Measurements from ENCODE around the gene NOL9. TPM values are rescaled to one million over a fixed set of nuclear protein-coding genes. Genes with fewer than 3 reads are reported as not detected.
"Not testable (repeated sequence)": the region's sequence is repeated elsewhere in the genome, so short reads cannot be mapped to it uniquely, and the experiment has no call there.

Gene NOL9
- total and polyA plus RNA-seq, 9 of the 15 experiments (the other 6 are each of a cell fraction or from before 2014, with no cell fraction given) = 5.6 to 76.5 (median 47.3) TPM

DNA sequence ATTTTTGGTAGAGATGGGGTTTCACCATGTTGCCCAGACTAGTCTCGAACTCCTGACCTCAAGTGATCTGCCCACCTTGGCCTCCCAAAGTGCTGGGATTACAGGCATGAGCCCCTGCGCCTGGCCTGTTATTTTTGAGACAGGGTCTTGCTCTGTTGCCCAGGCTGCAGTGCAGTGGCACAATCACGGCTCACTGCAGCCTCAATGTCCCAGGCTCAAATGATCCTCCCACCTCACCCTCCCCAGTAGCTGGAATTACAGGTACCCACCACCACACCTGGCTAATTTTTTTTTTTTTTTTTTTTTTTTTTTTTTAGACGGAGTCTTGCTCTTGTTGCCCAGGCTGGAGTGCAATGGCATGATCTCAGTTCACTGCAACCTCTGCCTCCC lies 60.5 kb downstream of the NOL9 start:
- Histone ChIP-seq H3K4me1 (replicated peaks in 1 of 2; ENCODE audit: control insufficient read depth in 2 of 2, insufficient read depth in 2 of 2, low read length in 2 of 2) (peaks cover 4 to 48% of the 10 kb centered on the region in 2 experiments; a peak in 2 of 5 replicates), H3K27me3 (ENCODE audit: control insufficient read depth in 2 of 2, insufficient read depth in 2 of 2, low read length in 2 of 2) (peaks cover 29 to 69% of the 10 kb centered on the region in 2 experiments; a peak in 4 of 5 replicates), H4K20me1 (replicated peaks; ENCODE audit: control insufficient read depth, insufficient read depth, low read length) (peaks cover 35% of the 10 kb centered on the region)
- H3K36me3 ChIP-seq (ENCODE audit: control insufficient read depth, insufficient read depth, low read length); H3K9me3 ChIP-seq (replicated peaks; ENCODE audit: control insufficient read depth, insufficient read depth, low read depth, low read length); H3K4me2 ChIP-seq (ENCODE audit: insufficient read depth, low read length); DNase-seq (ENCODE audit: extremely low read depth in 1 of 4, low spot score in 3 of 4); FAIRE-seq; H2AFZ ChIP-seq (ENCODE audit: low read depth, low read length); H3K9me1 ChIP-seq (ENCODE audit: control insufficient read depth, insufficient read depth, low read length); CTCF ChIA-PET (ENCODE audit: low intra/inter-chr PET ratio); H3K27ac ChIP-seq (ENCODE audit: extremely low read depth, low read depth, low read length); H3K4me3 ChIP-seq; H3K9ac ChIP-seq (ENCODE audit: insufficient read depth in 1 of 2, low read depth in 2 of 2, low read length in 2 of 2); intact Hi-C loops (cut with micrococcal nuclease); H3K79me2 ChIP-seq (ENCODE audit: control insufficient read depth, insufficient read depth, low read length); ATAC-seq; BruUV-seq (replicated peaks): not testable (repeated sequence)
- TF ChIP-seq ZNF121 (CRISPR knock-in tag; conservative IDR thresholded peaks at IDR 0.05) = peak; percentile 72
- POLR2A ChIA-PET = interaction anchor here (0.6 to 1.0 kb wide), 2 partner anchors 9 to 71 kb away, joined by 3 to 4 read pairs; no protein-coding TSS in a partner anchor
- WGBS (ENCODE audit: insufficient coverage, low coverage, missing lambda C conversion rate) = 18% methylated on average over 4 of the region's 4 CpGs
- in situ Hi-C loops (cut with MboI) = loop anchor here (10.0 to 25.0 kb wide), 2 partner anchors 141 to 718 kb away; no protein-coding TSS in a partner anchor

DNA sequence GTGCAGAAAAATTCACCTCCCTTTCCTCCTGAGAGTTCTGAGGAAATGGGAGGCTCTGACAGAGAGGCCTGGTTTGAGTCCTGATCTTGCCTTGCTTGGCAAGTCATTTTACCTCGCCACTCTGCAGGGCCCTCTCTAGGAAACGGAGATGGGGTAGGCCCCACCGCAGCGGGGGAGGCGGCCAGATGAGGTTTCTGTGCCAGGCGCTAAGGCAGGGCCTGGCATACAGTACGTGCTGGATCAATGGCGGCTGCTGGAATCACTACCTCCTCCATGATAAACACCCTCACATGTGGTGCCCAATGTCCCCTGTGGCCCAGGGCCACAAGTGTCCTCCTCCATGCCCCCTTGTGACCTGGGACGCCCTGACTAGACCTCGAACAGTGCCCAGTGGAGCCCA lies 62.3 kb downstream of the NOL9 start:
- peaks cover 23 to 71% of the 10 kb centered on the region in 2 experiments; a peak in 4 of 5 replicates for H3K27me3 ChIP-seq (ENCODE audit: control insufficient read depth in 2 of 2, insufficient read depth in 2 of 2, low read length in 2 of 2)
- no peak overlapping the region for H3K4me3 ChIP-seq
- ATAC-seq (no peak), FAIRE-seq (no peak), DNase-seq (ENCODE audit: extremely low read depth in 1 of 4, low spot score in 3 of 4) (no peak)
- H3K9me1 ChIP-seq (ENCODE audit: control insufficient read depth, insufficient read depth, low read length) = peaks cover 4% of the 10 kb centered on the region
- POLR2A ChIA-PET = interaction anchor here (0.6 to 1.4 kb wide), 3 partner anchors 10 to 235 kb away, joined by 4 to 8 read pairs (median 4); no protein-coding TSS in a partner anchor
- no peaks in the 10 kb centered on the region for H3K36me3 ChIP-seq (ENCODE audit: control insufficient read depth, insufficient read depth, low read length)
- WGBS (ENCODE audit: insufficient coverage, low coverage, missing lambda C conversion rate) = 14% methylated on average over 10 of the region's 10 CpGs
- in situ Hi-C loops (cut with MboI) (loop anchor here (10.0 to 25.0 kb wide), 2 partner anchors 143 to 720 kb away; no protein-coding TSS in a partner anchor), intact Hi-C loops (cut with micrococcal nuclease) (no loop called here)
- BruUV-seq (replicated peaks) = no TSS peak
- peaks cover 32% of the 10 kb centered on the region for H4K20me1 ChIP-seq (replicated peaks; ENCODE audit: control insufficient read depth, insufficient read depth, low read length)
- no peaks in the 10 kb centered on the region for H3K9me3 ChIP-seq (replicated peaks; ENCODE audit: control insufficient read depth, insufficient read depth, low read depth, low read length)
- peaks cover 4 to 38% of the 10 kb centered on the region in 2 experiments; a peak in 2 of 5 replicates for H3K4me1 ChIP-seq (replicated peaks in 1 of 2; ENCODE audit: control insufficient read depth in 2 of 2, insufficient read depth in 2 of 2, low read length in 2 of 2)
- CTCF ChIA-PET (ENCODE audit: low intra/inter-chr PET ratio) = no interaction called here
- H3K4me2 ChIP-seq (ENCODE audit: insufficient read depth, low read length) = no peak overlapping the region
- H3K9ac ChIP-seq (ENCODE audit: insufficient read depth in 1 of 2, low read depth in 2 of 2, low read length in 2 of 2) = peak overlapping the region in 1 of 2 experiments; percentile 1; a peak in 1 of 4 replicates
- no peak overlapping the region for H2AFZ ChIP-seq (ENCODE audit: low read depth, low read length)
- H3K27ac ChIP-seq (ENCODE audit: extremely low read depth, low read depth, low read length) = no peak overlapping the region
- H3K79me2 ChIP-seq (ENCODE audit: control insufficient read depth, insufficient read depth, low read length) = no peaks in the 10 kb centered on the region
- TF ChIP-seq TFAM (CRISPR knock-in tag; conservative IDR thresholded peaks at IDR 0.05) (no peak), PTTG1 (tag; IDR thresholded peaks at IDR 0.05; ENCODE audit: low read depth) (no peak), ZNF146 (CRISPR knock-in tag; IDR thresholded peaks at IDR 0.05; ENCODE audit: unreplicated experiment) (no peak), ZSCAN29 (IDR thresholded peaks at IDR 0.05) (no peak), PCBP1 (IDR thresholded peaks at IDR 0.05; ENCODE audit: low read depth, low read length, poor library complexity, severe bottlenecking) (no peak), ARID1B (IDR thresholded peaks at IDR 0.05) (no peak), ZNF444 (CRISPR knock-in tag; IDR thresholded peaks at IDR 0.05) (no peak), ZNF589 (CRISPR knock-in tag; IDR thresholded peaks at IDR 0.05; ENCODE audit: low read depth) (no peak), CBX3 (IDR thresholded peaks at IDR 0.05; ENCODE audit: borderline replicate concordance in 1 of 2, low read length in 2 of 2) (no peak), SUPT5H (IDR thresholded peaks at IDR 0.05) (no peak), KHSRP (IDR thresholded peaks at IDR 0.05) (no peak), HDAC8 (tag; IDR thresholded peaks at IDR 0.05) (no peak), MIER1 (IDR thresholded peaks at IDR 0.05; ENCODE audit: low read depth) (no peak), PHF21A (IDR thresholded peaks at IDR 0.05; ENCODE audit: borderline replicate concordance, low read depth) (no peak)
